Left lung (tissue), 10 donors: Measurements from ENCODE around the gene MECR. TPM values are rescaled to one million over a fixed set of nuclear protein-coding genes. Genes with fewer than 3 reads are reported as not detected.

Experiments used
- ATAC-seq: fragments of 200-7000 bp; cut with Tn5 transposase; one replicate; pipeline ENCODE4 v1.9.1; 2020; ENCODE audit warnings: moderate library complexity
- DNase-seq, 4 donors: peaks; one replicate each; pipeline ENCODE4 v3.0.0-alpha.2; 2013 to 2020
- H3K27ac ChIP-seq, 2 donors: fragments of 200-600 bp; sonication (generic) in 1 of 2; one replicate each; pipeline versions ENCODE4 v1.5.0 to v1.8.0; 2020 to 2021
- H3K27me3 ChIP-seq, 2 donors: fragments of 200-600 bp; sonication (generic) in 1 of 2; one replicate each; pipeline versions ENCODE4 v1.5.0 to v1.8.0; 2020 to 2021
- H3K36me3 ChIP-seq, 2 donors: fragments of 200-600 bp; sonication (generic) in 1 of 2; one replicate each; pipeline versions ENCODE4 v1.5.0 to v1.8.0; 2020 to 2021
- H3K4me1 ChIP-seq, 2 donors: fragments of 200-600 bp; one replicate each; pipeline ENCODE4 v1.8.0; 2021
- H3K4me3 ChIP-seq, 2 donors: fragments of 200-600 bp; sonication (generic) in 1 of 2; one replicate each; pipeline versions ENCODE4 v1.5.0 to v1.8.0; 2020 to 2021; ENCODE audit warnings: mild to moderate bottlenecking in 1 of 2
- H3K9me3 ChIP-seq, 2 donors: fragments of 200-600 bp; sonication (generic) in 1 of 2; one replicate each; pipeline versions ENCODE4 v1.5.0 to v1.8.0; 2020 to 2021
- intact Hi-C, 2 donors: fragments of 100-400 bp; cut with DNase I; formaldehyde crosslinking; loops; one replicate each; pipeline versions ENCODE4 v1.11.2 to v1.14.2; 2022
- polyA plus RNA-seq, 6 donors: library from polyadenylated mRNA; unstranded; fragments of 120-200 nt; gene quantifications; one replicate each; pipeline ENCODE4 v1.2.1, GENCODE V29; 2013; ENCODE audit not compliant: insufficient read length in 6 of 6
- total RNA-seq, 2 donors: library from RNA; stranded (reverse); fragmentation: NEBNext Ultra II Directional; extraction: Animal tissue kit (Norgen Biotek cat#: 25700); gene quantifications; one replicate each; pipeline ENCODE4 v1.2.1, GENCODE V29; 2021
- TF ChIP-seq, protein P1 (sequence below), 2 donors: fragments of 200-600 bp; sonication (generic) in 1 of 2; IDR thresholded peaks; one replicate each; pipeline versions ENCODE4 v1.5.0 to v1.8.0; 2021; ENCODE audit warnings: antibody characterized with exemption in 2 of 2
- donor health status: DM: no; HTN: yes; CAD: no.
- donor health status: DM: no; HTN: no; CAD: no.

Gene MECR
- total and polyA plus RNA-seq, 8 donors: 19.2 to 40.2 (median 30.3) TPM

DNA sequence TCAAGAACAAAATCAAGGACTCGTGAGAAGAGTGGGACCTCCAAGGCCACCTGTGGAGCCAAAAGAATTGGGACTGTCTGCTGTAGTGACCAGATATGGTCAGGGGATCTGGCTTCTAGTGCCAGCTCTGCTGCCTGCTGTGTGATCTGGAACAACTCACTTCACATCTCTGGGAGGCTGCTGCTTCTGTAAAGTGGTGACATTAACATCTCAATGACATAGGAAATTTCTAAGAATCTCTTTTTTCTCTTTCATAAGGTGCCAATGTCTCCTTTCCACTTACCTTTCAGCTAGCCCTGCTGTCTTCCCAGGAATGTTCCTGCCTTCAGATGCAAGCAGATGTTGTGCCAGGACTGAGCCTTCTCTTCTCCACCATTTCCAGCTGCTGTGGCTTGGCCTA is 44.0 kb downstream of the MECR start:
- Histone ChIP-seq H3K27me3 (no peaks in the 10 kb centered on the region), H3K9me3 (no peaks in the 10 kb centered on the region), H3K4me3 (no peak overlapping the region), H3K27ac (no peak overlapping the region), H3K4me1 (peaks cover 0 to 12% of the 10 kb centered on the region in 2 donors), H3K36me3 (no peaks in the 10 kb centered on the region)
- DNase-seq: no peak
- no peak for ATAC-seq
- TF ChIP-seq, protein P1, sequence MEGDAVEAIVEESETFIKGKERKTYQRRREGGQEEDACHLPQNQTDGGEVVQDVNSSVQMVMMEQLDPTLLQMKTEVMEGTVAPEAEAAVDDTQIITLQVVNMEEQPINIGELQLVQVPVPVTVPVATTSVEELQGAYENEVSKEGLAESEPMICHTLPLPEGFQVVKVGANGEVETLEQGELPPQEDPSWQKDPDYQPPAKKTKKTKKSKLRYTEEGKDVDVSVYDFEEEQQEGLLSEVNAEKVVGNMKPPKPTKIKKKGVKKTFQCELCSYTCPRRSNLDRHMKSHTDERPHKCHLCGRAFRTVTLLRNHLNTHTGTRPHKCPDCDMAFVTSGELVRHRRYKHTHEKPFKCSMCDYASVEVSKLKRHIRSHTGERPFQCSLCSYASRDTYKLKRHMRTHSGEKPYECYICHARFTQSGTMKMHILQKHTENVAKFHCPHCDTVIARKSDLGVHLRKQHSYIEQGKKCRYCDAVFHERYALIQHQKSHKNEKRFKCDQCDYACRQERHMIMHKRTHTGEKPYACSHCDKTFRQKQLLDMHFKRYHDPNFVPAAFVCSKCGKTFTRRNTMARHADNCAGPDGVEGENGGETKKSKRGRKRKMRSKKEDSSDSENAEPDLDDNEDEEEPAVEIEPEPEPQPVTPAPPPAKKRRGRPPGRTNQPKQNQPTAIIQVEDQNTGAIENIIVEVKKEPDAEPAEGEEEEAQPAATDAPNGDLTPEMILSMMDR (IDR thresholded peaks at IDR 0.05): no peak
- intact Hi-C loops: no loop called here

DNA sequence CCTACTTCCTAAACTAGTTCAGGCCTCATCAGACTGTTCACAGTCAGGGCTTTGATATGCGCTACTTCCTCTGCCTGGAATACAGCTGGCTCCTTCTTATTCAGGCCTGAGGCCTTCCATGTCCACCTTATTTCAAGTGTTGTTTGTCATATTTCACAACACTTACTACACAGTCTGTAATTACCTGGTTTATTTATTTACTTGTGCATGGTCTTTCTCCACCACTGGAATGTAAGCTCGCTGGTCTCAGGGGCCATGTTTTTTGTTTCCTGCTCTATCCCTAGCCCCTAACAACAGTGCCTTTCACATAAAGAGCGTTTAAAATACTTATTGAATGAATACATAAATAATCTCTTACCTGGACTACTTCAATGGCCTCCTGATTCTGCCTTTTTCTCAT is 44.5 kb downstream of the MECR start:
- intact Hi-C loops: no loop called here
- Histone ChIP-seq H3K27ac (no peak overlapping the region), H3K4me3 (no peak overlapping the region), H3K27me3 (no peaks in the 10 kb centered on the region), H3K9me3 (no peaks in the 10 kb centered on the region), H3K4me1 (peaks cover 0 to 12% of the 10 kb centered on the region in 2 donors), H3K36me3 (no peaks in the 10 kb centered on the region)
- ATAC-seq (no peak), DNase-seq (no peak)
- TF ChIP-seq, protein P1 (IDR thresholded peaks at IDR 0.05): no peak

GRCh38 chr1:29183287-29183686 is 47.4 kb downstream of the MECR start:
- intact Hi-C loops: no loop called here
- Histone ChIP-seq H3K4me1 (peaks cover 20 to 38% of the 10 kb centered on the region in 2 donors), H3K4me3 (no peak overlapping the region), H3K27me3 (no peaks in the 10 kb centered on the region), H3K36me3 (peaks cover 0 to 6% of the 10 kb centered on the region in 2 donors), H3K9me3 (no peaks in the 10 kb centered on the region), H3K27ac (no peak overlapping the region)
- ATAC-seq: no peak
- no peak for DNase-seq
- TF ChIP-seq, protein P1 (IDR thresholded peaks at IDR 0.05): no peak

DNA sequence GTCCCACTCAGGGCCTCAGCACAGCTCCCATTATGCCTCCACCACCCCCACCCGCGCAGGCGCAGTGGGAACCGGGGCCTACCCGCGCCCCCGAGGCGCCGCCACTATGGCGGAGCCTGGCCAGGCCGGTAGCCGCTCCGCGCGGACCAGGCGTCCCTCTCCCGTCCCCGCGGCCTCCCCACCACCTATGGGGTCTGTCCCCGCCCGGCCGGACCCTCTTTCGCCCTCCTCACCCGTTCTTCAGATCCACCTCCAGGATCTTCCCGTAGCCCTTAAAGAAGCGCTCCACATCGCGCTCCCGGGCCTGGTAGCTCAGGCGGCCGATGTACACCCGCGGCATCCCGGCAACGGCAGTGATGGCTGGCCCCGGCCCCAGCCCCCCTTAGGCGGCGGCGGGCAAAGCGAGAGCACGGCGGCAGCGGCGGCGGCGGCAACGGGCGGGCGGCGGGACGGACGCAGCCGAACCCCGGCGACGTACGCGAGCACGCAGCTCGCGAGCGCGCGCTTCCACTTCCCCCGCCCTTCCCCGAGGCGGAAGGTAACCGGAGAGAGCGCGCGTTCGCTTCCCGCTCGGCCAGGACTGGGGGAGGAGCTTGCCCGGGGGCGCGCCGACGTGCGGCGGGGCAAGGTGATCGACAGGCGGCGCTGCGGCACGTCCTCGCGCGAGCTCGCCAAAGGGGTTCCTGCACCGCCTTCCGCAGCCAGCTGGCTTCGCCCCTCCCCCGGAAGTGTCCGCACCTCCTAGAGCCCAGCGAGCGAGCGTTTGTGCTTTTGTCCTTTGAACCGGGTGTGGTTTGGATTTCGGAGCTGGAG is 49.1 kb downstream of the MECR start, which contains the start of gene SRSF4:
TSS of gene SRSF4 (minus strand) at position 488 of the 813 bp plus-strand sequence. CDS start at position 340, 148 bp downstream.
- intact Hi-C loops: no loop called here
- Histone ChIP-seq H3K27ac (peak within 1 kb of the TSS; percentile 100), H3K9me3 (no peaks in the 10 kb centered on the region), H3K36me3 (peaks cover 0 to 8% of the 10 kb centered on the region in 2 donors), H3K4me3 (peak within 1 kb of the TSS; percentile 75 to 95), H3K27me3 (no peaks in the 10 kb centered on the region), H3K4me1 (peaks cover 31 to 55% of the 10 kb centered on the region in 2 donors)
- TF ChIP-seq, protein P1 (IDR thresholded peaks at IDR 0.05): peak; percentile 52 to 90
- ATAC-seq (peak; percentile 95), DNase-seq (peak; percentile 99 to 100 (median 100))
